ENCODE measurements around the gene GLIS1. TPM values are rescaled to one million over a fixed set of nuclear protein-coding genes. Genes with fewer than 3 reads are reported as not detected.

GLIS1 gene
- total and polyA plus RNA-seq, 2 of the 8 experiments (the other 6 are each of a cell fraction or from before 2014, with no cell fraction given): 0.15 to 0.22 TPM

GRCh38 chr1:53530550-53530949 lies 208.4 kb downstream of the GLIS1 start:
- Histone ChIP-seq H3K27ac (ENCODE audit: low read depth, low read length) (no peak overlapping the region), H3K4me3 (ENCODE audit: extremely low read depth in 1 of 4, insufficient read depth in 2 of 4, low read depth in 3 of 4, low read length in 4 of 4) (no peak overlapping the region), H2AK5ac (ENCODE audit: low read depth, low read length) (0 out of 2 replicates have a peak overlapping the region, but pooled peaks have one; percentile 65), H3K23ac (ENCODE audit: insufficient read length) (no peak overlapping the region), H3K4me2 (ENCODE audit: insufficient read depth in 1 of 2, low read depth in 2 of 2, low read length in 2 of 2) (no peak overlapping the region), H3K79me2 (ENCODE audit: control insufficient read depth in 1 of 2, insufficient read depth in 2 of 2, low read length in 2 of 2) (no peaks in the 10 kb centered on the region), H2BK12ac (ENCODE audit: low read depth, low read length) (peak overlapping the region; percentile 17; the same call in 1 of the 2 replicates), H2AFZ (ENCODE audit: low read length) (no peak overlapping the region), H3K36me3 (ENCODE audit: control insufficient read depth in 2 of 4, insufficient read depth in 4 of 4, low read length in 3 of 4) (no peaks in the 10 kb centered on the region), H2BK15ac (ENCODE audit: low read length) (no peak overlapping the region), H3K18ac (ENCODE audit: extremely low read depth, low read length) (no peak overlapping the region; the same call in 1 of the 2 replicates), H3K4me1 (replicated peaks in 1 of 4; ENCODE audit: control insufficient read depth in 3 of 4, insufficient read depth in 4 of 4, low read length in 3 of 4) (peaks cover 0 to 8% (median 0%) of the 10 kb centered on the region in 4 experiments; a peak in 4 of 7 replicates), H3K27me3 (replicated peaks in 1 of 4; ENCODE audit: control insufficient read depth in 3 of 4, extremely low read depth in 1 of 4, insufficient read depth in 3 of 4, low read length in 3 of 4) (peaks cover 0 to 5% (median 0%) of the 10 kb centered on the region in 4 experiments; a peak in 4 of 7 replicates), H2BK120ac (replicated peaks; ENCODE audit: low read depth, low read length) (no peak overlapping the region), H2BK20ac (ENCODE audit: low read length) (0 out of 2 replicates have a peak overlapping the region, but pooled peaks have one; percentile 32), H3K9ac (replicated peaks in 1 of 4; ENCODE audit: extremely low read depth in 1 of 4, low read depth in 3 of 4, low read length in 3 of 4) (no peak overlapping the region), H4K8ac (ENCODE audit: extremely low read depth, insufficient read depth, low read length) (no peak overlapping the region), H4K20me1 (replicated peaks in 1 of 2; ENCODE audit: control insufficient read depth in 1 of 2, insufficient read depth in 2 of 2, low read length in 2 of 2) (no peaks in the 10 kb centered on the region), H3K79me1 (ENCODE audit: low read depth, low read length) (no peaks in the 10 kb centered on the region), H4K5ac (ENCODE audit: insufficient read length, low read depth, low read length) (no peak overlapping the region), H3K4ac (replicated peaks; ENCODE audit: insufficient read length, low read depth, low read length) (no peak overlapping the region), H4K91ac (replicated peaks; ENCODE audit: insufficient read length, low read length) (no peak overlapping the region), H3K9me3 (ENCODE audit: insufficient read depth in 2 of 2, low read depth in 1 of 2, low read length in 1 of 2) (no peaks in the 10 kb centered on the region), H3K56ac (replicated peaks; ENCODE audit: insufficient read length, low read depth, low read length) (no peak overlapping the region), H3K23me2 (ENCODE audit: low read depth, low read length) (no peaks in the 10 kb centered on the region), H3K14ac (ENCODE audit: insufficient read length) (no peak overlapping the region), H2BK5ac (ENCODE audit: low read depth, low read length) (no peak overlapping the region)
- 89% methylated on average over 5 of the region's 5 CpGs; no CpG with 5 or more reads in 1 of the 2 experiments for WGBS, 2 experiments (ENCODE audit: extremely low coverage in 1 of 2, insufficient coverage in 1 of 2, insufficient read length in 1 of 2, insufficient replicate concordance in 2 of 2, low coverage in 1 of 2, low lambda C conversion rate in 2 of 2, missing lambda C conversion rate in 1 of 2)
- ChIA-PET CTCF (ENCODE audit: partially characterized antibody) (interaction anchor here (1.0 to 4.6 kb wide), 2 partner anchors 13 to 46 kb away, joined by 3 to 26 read pairs; no protein-coding TSS in a partner anchor), POLR2A (ENCODE audit: partially characterized antibody) (no interaction called here)
- TF ChIP-seq ATF3 (IDR thresholded peaks at IDR 0.05; ENCODE audit: insufficient read depth, low read depth, low read length) (no peak), SP2 (IDR thresholded peaks at IDR 0.05; ENCODE audit: low read length) (no peak), CEBPB (IDR thresholded peaks at IDR 0.05; ENCODE audit: low read depth, low read length) (no peak), FOSL1 (IDR thresholded peaks at IDR 0.05; ENCODE audit: insufficient read depth, low read depth, low read length) (no peak), CREB1 (IDR thresholded peaks at IDR 0.05) (no peak), EZH2 (IDR thresholded peaks at IDR 0.05; ENCODE audit: low read depth, low read length, severe bottlenecking) (no peak), JUND (IDR thresholded peaks at IDR 0.05; ENCODE audit: low read length) (no peak), SP1 (IDR thresholded peaks at IDR 0.05; ENCODE audit: low read depth, low read length) (no peak), RAD21 (IDR thresholded peaks at IDR 0.05 in 1 of 2, conservative IDR thresholded peaks at IDR 0.05 in 1 of 2; ENCODE audit: low read depth in 2 of 2, low read length in 2 of 2) (no peak), CHD1 (IDR thresholded peaks at IDR 0.05; ENCODE audit: low read depth, low read length) (no peak)
- TF ChIP-seq, protein P1, sequence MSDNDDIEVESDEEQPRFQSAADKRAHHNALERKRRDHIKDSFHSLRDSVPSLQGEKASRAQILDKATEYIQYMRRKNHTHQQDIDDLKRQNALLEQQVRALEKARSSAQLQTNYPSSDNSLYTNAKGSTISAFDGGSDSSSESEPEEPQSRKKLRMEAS (IDR thresholded peaks at IDR 0.05): no peak
- FAIRE-seq: no peak
- DNase-seq (ENCODE audit: low read depth in 1 of 2, low spot score in 2 of 2): no peak

Data from H1 (cell line).